ENCODE data around the gene ZACN.
"Not testable (repeated sequence)": the region's sequence is repeated elsewhere in the genome, so short reads cannot be mapped to it uniquely, and the experiment has no call there.

The ZACN gene

DNA sequence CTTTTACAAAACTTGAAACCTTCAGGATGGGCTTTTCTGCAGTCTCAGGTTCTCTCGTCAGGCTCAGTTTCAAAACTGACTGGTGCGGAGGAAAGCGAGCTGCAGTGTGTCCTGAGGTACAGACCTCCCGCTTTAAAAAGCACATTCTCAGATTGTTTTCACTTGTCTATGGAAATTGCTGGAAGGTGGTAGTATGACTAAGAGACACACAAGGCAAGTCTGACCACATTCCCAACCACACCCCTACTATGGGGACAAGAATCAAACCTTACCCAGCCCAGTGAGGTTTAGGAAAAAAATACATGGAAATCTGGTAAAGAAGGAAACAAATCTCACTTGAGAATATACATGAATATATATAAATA lies 24.9 kb upstream of the ZACN start:
- DNase-seq (ENCODE audit: low spot score): no peak

DNA sequence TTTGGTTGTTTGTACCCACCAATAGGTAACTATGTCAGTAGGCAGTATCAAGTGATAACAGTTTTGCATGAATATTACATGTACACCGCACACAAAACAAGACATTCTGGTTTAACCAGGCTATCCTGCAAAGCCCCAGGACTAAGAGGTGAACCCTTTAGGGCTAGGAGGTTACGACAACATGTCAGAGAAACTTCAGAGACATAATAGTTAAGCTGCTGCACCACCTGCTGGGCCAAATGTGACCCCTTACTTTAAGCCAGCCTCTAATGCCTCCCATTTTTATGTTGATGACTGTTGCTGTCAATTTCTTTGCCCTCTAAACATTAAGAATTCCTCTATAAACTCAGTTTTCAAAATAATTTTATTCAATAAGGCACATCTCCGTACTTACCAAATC lies 22.1 kb upstream of the ZACN start:
- no peak for DNase-seq (ENCODE audit: low spot score)

DNA sequence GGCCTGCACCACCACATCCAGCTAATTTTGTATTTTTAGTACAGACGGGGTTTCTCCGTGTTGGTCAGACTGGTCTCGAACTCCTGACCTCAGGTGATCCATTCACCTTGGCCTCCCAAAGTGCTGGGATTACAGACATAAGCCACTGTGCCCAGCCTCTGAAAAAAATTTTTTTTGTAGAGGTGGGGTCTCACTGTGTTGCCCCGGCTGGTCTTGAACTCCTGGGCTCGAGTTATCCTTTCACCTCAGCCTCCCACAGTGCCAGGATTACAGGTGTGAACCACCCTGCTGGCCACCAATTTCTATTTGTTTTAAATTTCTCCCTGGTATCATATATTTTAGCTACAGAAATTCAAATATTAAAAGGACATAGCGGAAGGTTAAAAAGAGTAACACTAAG lies 20.7 kb upstream of the ZACN start:
- not testable (repeated sequence) for DNase-seq (ENCODE audit: low spot score)

DNA sequence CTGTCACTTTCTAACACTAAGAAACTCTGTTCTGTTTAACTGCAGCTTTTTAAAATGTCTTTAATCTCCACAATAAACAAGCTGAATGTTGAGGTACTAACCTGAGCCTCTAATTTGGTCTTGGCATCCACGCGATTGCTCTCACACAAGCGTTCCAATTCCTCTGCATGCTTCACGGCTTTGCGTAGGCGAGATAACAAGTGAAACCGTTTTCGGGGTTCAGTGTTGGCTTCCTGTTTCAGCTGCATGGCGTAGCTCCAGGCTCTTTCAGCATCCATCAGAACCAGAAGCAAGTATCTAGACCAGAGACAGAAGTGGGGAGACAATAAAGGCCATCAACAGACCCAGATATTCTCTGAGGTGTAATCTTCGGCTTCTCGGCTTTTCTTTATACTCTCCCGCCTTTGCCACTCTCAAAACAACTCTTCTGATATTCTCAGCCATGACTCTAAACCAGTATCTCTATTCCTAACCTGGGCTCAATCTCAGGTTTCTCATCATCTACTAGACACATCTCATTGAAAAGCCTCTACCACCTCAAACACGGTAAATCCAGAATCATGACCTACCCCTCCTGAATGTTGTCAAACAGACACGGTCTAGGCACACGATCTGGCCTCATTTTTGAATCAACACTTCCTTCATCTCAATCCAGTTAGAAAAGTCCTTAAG lies 15.0 kb upstream of the ZACN start:
- no peak for DNase-seq (ENCODE audit: low spot score)

DNA sequence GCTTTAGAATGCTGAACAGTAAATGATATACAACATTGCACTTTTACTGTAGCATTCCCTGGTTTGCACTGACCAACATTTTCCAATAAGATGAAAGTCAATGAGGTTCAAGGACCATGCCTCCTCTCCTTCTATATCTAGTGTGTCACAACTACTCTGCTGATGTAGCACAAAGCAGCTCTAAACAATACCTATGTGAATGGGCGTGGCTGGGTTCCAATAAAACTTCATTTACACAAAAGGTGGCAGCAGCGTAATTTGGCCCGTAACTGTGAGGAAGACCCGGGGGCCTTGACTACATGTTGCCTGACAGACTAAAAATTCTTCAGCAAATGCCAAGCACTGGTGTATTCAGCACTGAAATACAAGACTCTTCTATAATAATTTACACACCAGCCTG lies 13.2 kb upstream of the ZACN start:
- no peak for DNase-seq (ENCODE audit: low spot score)

DNA sequence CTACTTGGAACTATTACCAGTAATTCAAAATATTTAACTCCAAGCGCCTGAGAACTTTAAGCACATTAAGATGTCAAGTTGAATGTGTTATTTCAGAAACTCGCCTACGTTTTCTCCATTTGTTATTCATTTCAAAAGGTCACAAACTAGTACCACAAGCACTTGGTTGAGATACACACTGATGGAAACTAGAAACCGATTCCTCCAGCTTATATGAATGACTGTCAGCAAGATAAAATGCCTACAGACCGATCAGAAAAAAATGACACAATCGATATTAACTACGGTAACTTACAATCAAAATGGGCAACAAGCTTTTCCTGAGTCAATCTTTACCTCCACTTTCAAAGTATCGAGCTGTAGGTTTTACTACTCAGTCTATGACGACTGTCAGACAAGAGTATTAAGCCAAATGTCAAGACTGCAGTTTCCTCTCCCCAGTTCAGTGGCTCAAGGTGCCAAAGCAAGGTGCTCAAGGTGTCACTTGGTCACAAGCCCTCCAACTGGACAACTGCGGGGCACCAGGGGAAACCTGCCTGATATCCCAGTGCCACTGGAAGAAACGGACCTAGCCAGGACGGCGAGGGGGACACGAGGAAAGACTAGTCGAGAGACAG lies 7.3 kb upstream of the ZACN start:
- DNase-seq (ENCODE audit: low spot score): peak; percentile 42

DNA sequence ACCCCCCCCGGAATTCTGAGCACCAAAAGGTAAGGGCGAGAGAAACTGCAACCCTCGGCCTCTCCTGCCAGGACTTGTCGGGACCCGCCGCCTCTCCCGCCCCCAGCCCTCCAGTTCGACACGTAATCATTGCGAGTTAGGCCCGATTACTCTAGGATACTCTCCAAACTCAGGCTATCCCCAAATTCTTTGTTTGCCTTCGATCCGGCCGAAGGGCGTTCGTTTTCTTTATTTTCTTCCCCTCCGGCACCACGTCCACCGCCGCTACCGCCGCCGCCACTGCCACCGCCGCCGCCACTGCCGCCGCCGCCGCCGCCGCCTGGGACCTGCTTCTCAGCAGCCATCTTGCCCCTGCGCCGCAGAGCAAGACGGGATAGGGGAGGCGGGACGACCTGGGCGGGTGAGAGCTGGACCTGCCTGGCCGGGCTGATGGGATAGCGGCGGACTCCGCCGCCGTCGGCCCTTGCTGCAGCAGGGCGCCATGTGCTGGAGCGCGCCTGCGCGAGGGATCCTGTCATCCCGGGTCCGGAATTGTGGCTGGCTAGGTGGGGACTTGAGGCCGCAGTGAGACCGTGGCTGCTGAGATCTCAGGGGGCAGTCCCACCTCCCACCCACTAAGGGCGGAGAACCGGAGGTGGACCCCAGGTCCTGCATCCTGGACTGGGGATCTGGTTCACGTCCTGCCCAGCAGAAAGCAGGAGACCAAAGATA lies 6.7 kb upstream of the ZACN start, which contains the start of gene SRP68:
SRP68 (minus strand) TSS at position 370 of the 711 bp plus-strand sequence; CDS start at position 344, 26 bp downstream.
- peak; percentile 77 for DNase-seq (ENCODE audit: low spot score)

DNA sequence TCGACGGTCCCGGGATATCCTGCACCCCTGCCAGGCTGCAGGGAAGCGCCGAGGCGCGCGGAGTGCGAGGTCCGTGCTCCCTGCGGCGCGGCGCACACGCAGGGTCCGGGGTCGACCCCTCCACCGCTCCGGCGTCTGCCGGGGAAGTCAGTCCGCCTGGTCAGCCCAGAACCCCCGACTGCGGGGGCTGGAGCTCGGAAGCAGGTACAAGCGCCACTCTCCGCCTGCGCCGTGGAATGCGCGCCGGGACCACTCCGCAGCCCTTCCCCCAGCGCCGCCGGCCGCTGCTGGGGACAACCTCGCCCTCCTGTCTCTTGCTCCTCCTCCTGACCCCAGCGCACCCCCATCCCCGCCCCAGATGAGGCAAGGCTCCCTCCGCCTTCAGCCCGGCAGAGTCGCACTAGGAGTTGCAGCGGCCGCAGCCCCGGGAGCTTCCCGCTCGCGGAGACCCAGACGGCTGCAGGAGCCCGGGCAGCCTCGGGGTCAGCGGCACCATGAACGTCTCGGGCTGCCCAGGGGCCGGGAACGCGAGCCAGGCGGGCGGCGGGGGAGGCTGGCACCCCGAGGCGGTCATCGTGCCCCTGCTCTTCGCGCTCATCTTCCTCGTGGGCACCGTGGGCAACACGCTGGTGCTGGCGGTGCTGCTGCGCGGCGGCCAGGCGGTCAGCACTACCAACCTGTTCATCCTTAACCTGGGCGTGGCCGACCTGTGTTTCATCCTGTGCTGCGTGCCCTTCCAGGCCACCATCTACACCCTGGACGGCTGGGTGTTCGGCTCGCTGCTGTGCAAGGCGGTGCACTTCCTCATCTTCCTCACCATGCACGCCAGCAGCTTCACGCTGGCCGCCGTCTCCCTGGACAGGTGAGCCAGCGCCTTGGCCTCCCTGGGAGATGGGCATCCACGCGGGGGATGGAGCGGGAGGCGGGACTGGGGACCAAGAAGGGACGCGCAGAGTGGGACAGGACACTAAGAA lies 4.3 kb upstream of the ZACN start, which contains the start of gene GALR2:
GALR2 (plus strand) TSS at position 392 of the 974 bp plus-strand sequence; CDS start at position 495, 103 bp downstream.
- no peak for DNase-seq (ENCODE audit: low spot score)

DNA sequence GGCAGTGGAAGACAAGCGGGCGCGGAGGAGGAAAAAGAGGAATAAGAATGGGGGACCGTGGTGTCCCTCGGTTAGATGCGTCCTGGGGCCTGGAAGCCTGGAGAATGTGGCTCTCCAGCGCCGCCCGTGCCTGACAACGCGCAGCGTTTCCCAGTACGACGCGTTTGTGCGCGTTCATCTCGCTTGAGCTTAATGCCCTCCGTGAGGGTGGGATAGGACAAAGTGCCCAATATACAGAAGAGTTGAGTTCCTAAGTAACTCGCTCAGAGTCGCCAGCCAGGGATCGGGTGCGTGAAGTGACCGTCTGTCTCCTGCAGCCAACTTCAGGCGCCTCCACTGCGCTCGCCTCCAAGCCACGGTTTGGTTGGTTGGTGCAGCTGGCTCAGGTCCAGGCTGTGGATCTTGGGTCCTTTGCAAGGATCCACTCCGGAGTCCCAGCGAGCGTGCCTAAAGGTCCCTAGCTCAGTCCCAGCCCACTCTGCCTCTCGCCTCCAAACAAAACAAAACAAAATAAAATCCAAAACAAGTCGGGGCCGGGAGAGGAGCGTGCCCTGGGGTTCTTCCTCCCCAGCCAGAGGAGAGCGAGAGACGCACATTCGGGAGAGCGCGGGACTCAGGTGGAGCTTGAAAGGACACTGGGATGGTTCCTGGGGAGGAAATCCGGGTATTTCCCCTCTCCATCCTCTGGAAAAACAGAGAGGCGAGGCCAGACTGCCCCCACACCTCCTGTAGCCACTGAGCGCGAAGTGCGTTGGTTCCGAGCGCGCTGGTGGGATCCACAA lies 3.4 kb upstream of the ZACN start:
- no peak for DNase-seq (ENCODE audit: low spot score)

DNA sequence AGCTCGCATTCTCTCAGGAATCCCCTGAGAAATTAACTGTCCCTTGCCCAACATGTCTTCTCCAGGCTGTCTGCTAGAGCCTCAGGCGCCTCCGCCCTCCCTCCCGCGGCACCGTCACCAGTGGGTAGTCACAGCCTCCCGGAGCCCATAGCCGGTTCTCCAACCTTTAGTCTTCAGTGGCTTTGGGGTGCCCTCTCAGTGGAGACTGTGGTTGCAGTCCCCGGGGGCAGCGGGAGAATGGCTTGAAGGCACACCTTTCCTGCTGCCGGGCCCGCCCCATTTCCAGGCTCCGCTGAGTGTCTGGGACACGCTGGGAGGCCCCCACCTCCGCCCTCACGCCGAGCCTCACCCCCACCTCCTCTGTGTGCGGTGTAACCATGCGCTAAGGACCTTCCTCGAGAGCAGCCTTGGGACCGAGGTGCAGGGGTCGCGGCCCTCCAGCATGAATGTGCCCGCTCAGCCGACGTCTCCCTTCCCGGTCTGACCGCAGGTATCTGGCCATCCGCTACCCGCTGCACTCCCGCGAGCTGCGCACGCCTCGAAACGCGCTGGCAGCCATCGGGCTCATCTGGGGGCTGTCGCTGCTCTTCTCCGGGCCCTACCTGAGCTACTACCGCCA lies 2.7 kb upstream of the ZACN start:
- DNase-seq (ENCODE audit: low spot score): no peak

DNA sequence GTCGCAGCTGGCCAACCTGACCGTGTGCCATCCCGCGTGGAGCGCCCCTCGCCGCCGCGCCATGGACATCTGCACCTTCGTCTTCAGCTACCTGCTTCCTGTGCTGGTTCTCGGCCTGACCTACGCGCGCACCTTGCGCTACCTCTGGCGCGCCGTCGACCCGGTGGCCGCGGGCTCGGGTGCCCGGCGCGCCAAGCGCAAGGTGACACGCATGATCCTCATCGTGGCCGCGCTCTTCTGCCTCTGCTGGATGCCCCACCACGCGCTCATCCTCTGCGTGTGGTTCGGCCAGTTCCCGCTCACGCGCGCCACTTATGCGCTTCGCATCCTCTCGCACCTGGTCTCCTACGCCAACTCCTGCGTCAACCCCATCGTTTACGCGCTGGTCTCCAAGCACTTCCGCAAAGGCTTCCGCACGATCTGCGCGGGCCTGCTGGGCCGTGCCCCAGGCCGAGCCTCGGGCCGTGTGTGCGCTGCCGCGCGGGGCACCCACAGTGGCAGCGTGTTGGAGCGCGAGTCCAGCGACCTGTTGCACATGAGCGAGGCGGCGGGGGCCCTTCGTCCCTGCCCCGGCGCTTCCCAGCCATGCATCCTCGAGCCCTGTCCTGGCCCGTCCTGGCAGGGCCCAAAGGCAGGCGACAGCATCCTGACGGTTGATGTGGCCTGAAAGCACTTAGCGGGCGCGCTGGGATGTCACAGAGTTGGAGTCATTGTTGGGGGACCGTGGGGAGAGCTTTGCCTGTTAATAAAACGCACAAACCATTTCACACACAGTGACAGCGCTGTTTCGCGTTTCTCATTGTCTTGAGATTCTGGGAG lies 2.0 kb upstream of the ZACN start:
- no peak for DNase-seq (ENCODE audit: low spot score)

DNA sequence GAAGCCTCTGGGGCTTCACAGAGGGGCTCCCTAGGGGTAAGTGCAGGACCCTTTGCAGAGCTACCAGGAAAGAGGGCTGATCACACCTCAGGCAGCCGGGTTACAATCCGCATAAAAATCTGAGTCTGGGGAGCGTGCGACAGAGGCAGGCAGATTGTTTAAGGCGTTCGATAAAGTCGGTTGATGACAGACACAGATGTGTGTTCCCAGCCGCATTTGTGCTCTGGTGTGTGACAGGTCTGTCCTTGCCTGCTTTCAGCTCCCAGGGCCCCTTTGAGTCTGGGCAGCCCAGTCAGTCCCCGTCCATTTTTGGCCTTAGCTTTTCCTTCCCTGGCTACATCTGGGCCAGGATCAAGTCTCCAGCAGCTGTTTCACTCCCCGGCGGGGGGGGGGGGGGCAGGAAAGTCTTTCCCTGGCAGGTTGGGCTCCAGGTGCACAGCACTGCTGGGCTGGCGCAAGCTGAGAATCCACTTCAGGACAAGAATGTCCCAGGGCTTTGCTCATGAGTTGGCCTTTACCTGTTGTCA lies 1.3 kb upstream of the ZACN start:
- DNase-seq (ENCODE audit: low spot score): peak; percentile 34

DNA sequence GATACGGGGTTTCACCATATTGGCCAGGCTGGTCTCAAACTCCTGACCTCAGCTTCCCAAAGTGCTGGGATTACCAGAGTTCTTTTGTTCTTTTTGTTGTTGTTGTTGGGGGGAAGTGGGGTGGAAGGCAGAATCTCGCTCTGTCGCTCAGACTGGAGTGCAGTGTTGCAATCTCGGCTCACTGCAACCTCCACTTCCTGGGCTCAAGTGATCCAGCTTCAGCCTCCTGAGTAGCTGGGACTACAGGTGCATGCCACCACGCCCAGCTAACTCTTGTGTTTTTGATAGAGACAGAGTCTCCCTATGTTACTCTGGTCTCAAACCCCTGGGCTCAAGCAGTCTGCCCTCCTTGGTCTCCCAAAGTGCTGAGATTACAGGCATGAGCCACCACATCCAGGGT lies 612 bp upstream of the ZACN start:
- not testable (repeated sequence) for DNase-seq (ENCODE audit: low spot score)

DNA sequence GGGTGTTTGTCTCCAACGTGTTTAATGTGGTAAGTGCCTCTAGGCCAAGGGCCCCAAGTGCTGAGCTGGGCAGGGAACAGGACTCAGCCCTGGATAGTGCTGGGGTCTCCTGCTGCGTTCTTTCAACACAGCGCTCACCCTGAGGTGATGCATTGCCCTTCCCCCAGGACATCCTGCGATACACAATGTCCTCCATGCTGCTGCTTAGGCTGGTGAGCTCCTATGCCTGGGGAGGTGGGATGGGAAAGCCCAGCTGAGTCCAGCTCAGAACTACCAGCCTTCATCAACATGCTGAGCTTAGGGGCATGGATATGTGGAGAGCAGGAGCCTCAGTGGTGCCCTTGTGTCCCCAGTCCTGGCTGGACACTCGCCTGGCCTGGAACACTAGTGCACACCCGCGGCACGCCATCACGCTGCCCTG lies 563 bp downstream of the ZACN start:
- no peak for DNase-seq (ENCODE audit: low spot score)

DNA sequence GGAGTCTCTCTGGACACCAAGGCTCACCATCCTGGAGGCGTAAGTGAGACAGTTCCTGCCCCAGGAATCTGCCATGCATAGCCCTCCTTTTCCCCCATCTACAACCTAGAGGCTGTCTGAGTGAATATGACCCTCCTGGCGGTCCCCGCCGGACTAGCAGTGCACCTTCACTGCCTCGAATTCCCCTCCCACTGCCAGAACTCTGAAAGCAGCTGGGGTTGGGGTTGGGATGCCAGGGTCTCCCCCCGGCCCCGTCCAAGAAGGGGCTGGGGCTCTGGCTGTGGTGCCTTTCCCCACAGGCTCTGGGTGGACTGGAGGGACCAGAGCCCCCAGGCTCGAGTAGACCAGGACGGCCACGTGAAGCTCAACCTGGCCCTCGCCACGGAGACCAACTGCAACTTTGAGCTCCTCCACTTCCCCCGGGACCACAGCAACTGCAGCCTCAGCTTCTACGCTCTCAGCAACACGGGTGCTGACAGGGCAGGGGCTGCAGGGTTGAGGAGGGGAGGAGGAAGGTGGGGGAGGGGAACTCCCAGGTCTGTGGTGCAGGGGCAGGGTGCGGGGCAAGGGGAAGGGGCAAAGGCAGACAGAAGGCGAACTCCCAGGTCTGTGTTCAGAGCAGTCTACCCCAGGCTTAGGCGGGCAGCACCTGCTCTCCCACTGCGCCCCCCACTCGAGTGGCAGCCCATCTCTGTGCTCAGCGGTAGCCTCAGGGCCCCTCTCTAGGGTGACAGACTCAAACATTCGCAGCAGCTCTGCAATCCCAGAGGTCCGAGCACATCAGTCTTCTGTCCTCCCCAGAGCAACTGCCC lies 1.2 kb downstream of the ZACN start:
- DNase-seq (ENCODE audit: low spot score): peak; percentile 30

DNA sequence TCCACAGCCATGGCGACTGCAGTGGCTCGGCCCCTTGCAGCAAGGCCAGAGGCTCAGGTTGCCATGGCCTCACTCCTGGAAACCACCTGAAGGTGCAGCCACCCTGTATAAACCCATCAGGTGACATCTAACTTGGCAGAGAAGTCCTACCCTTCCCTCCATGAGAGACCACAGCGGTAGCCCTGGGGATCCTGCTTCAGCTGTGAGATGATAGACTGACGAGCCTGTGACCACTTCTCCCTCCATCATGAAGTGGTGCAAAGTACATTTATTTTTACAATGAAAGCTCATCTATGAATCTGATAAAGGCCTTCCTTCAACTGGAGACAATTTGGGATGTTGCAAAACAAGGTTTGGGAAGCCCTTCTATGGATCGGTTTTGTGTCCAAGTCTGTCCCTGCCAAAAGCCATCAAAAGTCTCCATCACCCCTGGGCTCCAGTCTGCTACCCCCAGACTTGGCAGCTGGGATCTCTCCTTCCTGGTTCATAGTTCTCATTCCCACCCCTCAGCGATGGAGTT lies 1.8 kb downstream of the ZACN start:
- DNase-seq (ENCODE audit: low spot score): no peak

DNA sequence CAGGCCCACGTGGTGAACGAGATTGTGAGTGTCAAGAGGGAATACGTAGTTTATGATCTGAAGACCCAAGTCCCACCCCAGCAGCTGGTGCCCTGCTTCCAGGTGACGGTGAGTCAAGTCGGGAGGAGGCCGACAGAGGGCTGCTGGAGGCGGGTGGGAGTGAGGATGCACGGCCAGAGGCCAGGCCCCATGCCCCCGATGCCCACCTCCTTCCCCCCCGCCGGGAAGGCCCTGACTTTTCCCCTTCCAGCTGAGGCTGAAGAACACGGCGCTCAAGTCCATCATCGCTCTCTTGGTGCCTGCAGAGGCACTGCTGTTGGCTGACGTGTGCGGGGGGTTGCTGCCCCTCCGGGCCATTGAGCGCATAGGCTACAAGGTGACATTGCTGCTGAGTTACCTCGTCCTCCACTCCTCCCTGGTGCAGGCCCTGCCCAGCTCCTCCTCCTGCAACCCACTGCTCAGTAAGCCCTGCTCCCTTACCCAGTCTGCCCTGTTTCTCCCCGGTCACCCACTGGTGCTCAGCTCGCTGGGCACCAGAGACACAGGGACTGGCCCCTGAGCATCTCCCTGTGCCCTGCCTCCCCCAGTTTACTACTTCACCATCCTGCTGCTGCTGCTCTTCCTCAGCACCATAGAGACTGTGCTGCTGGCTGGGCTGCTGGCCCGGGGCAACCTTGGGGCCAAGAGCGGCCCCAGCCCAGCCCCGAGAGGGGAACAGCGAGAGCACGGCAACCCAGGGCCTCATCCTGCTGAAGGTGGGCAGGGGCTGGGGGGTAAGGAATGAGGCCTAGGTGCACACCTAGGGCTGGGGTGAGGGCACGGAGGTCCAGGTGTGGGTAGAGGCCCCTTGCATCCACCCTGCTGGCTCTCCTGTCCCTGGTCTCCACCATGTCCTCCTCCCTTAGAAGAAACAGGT lies 2.6 kb downstream of the ZACN start:
- DNase-seq (ENCODE audit: low spot score): no peak
